Measurements from ENCODE around the gene TSPYL6.

The TSPYL6 gene

GRCh38 chr2:54240515-54241469 lies 15.2 kb downstream of the TSPYL6 start:
- no peak for TF ChIP-seq CTCF (conservative IDR thresholded peaks at IDR 0.05; ENCODE audit: low read depth, low read length)
- no peak overlapping the region for H3K4me3 ChIP-seq (IDR thresholded peaks at IDR 0.05; ENCODE audit: insufficient read depth, low read depth, low read length)
- no peaks in the 10 kb centered on the region for H3K27me3 ChIP-seq (ENCODE audit: insufficient read depth, low read depth)
- H3K27ac ChIP-seq: no peak overlapping the region
- no peak overlapping the region for H2AFZ ChIP-seq (ENCODE audit: low read depth)
- H3K79me2 ChIP-seq (ENCODE audit: insufficient read depth, low read depth): no peaks in the 10 kb centered on the region
- H3K9ac ChIP-seq: no peak overlapping the region
- H3K4me1 ChIP-seq (ENCODE audit: low read depth, poor library complexity, severe bottlenecking): no peaks in the 10 kb centered on the region
- H4K20me1 ChIP-seq (ENCODE audit: insufficient read depth): no peaks in the 10 kb centered on the region
- no peak overlapping the region for H3K4me2 ChIP-seq
- H3K36me3 ChIP-seq (ENCODE audit: insufficient read depth): no peaks in the 10 kb centered on the region

GRCh38 chr2:54239427-54239826 lies 16.6 kb downstream of the TSPYL6 start:
- Histone ChIP-seq H3K4me1 (ENCODE audit: low read depth, poor library complexity, severe bottlenecking) (no peaks in the 10 kb centered on the region), H3K79me2 (ENCODE audit: insufficient read depth, low read depth) (no peaks in the 10 kb centered on the region), H4K20me1 (ENCODE audit: insufficient read depth) (no peaks in the 10 kb centered on the region), H3K4me3 (IDR thresholded peaks at IDR 0.05; ENCODE audit: insufficient read depth, low read depth, low read length) (no peak overlapping the region), H3K9ac (no peak overlapping the region), H3K36me3 (ENCODE audit: insufficient read depth) (no peaks in the 10 kb centered on the region), H3K4me2 (no peak overlapping the region), H3K27ac (no peak overlapping the region), H2AFZ (ENCODE audit: low read depth) (no peak overlapping the region), H3K27me3 (ENCODE audit: insufficient read depth, low read depth) (no peaks in the 10 kb centered on the region)
- TF ChIP-seq CTCF (conservative IDR thresholded peaks at IDR 0.05; ENCODE audit: low read depth, low read length): no peak

GRCh38 chr2:54237428-54237827 lies 18.6 kb downstream of the TSPYL6 start:
- H3K4me2 ChIP-seq: no peak overlapping the region
- no peaks in the 10 kb centered on the region for H4K20me1 ChIP-seq (ENCODE audit: insufficient read depth)
- H3K27me3 ChIP-seq (ENCODE audit: insufficient read depth, low read depth): no peaks in the 10 kb centered on the region
- TF ChIP-seq CTCF (conservative IDR thresholded peaks at IDR 0.05; ENCODE audit: low read depth, low read length): no peak
- no peak overlapping the region for H2AFZ ChIP-seq (ENCODE audit: low read depth)
- no peak overlapping the region for H3K27ac ChIP-seq
- H3K36me3 ChIP-seq (ENCODE audit: insufficient read depth): no peaks in the 10 kb centered on the region
- H3K4me3 ChIP-seq (IDR thresholded peaks at IDR 0.05; ENCODE audit: insufficient read depth, low read depth, low read length): no peak overlapping the region
- no peak overlapping the region for H3K9ac ChIP-seq
- no peaks in the 10 kb centered on the region for H3K79me2 ChIP-seq (ENCODE audit: insufficient read depth, low read depth)
- H3K4me1 ChIP-seq (ENCODE audit: low read depth, poor library complexity, severe bottlenecking): no peaks in the 10 kb centered on the region

GRCh38 chr2:54233832-54234649 lies 22.0 kb downstream of the TSPYL6 start:
- no peak overlapping the region for H3K27ac ChIP-seq
- no peaks in the 10 kb centered on the region for H3K36me3 ChIP-seq (ENCODE audit: insufficient read depth)
- no peaks in the 10 kb centered on the region for H3K4me1 ChIP-seq (ENCODE audit: low read depth, poor library complexity, severe bottlenecking)
- H3K4me2 ChIP-seq: no peak overlapping the region
- H3K4me3 ChIP-seq (IDR thresholded peaks at IDR 0.05; ENCODE audit: insufficient read depth, low read depth, low read length): no peak overlapping the region
- H3K27me3 ChIP-seq (ENCODE audit: insufficient read depth, low read depth): no peaks in the 10 kb centered on the region
- H3K9ac ChIP-seq: no peak overlapping the region
- no peaks in the 10 kb centered on the region for H4K20me1 ChIP-seq (ENCODE audit: insufficient read depth)
- TF ChIP-seq CTCF (conservative IDR thresholded peaks at IDR 0.05; ENCODE audit: low read depth, low read length): no peak
- no peaks in the 10 kb centered on the region for H3K79me2 ChIP-seq (ENCODE audit: insufficient read depth, low read depth)
- H2AFZ ChIP-seq (ENCODE audit: low read depth): no peak overlapping the region

All from KMS-11 (cell line).